Calu3 (cell line): ENCODE data around the gene ZNF609. TPM values are rescaled to one million over a fixed set of nuclear protein-coding genes. Genes with fewer than 3 reads are reported as not detected.

Experiments used
- BruUV-seq: library from RNA; stranded (reverse); fragments of 400-500 nt; replicated peaks from 2 replicates; lab custom pipeline; 2021; lab: Mats Ljungman, UMichigan
- CTCF ChIA-PET: fragments of 300-600 bp; sonication (Branson Sonifier 250); formaldehyde crosslinking; loops from one replicate; lab custom pipeline; 2022; ENCODE audit warnings: antibody characterized with exemption; lab: Charles Lee
- DNase-seq: peaks from one replicate; pipeline ENCODE4 v3.0.0; 2022
- H3K27ac Mint-ChIP-seq: one replicate; pipeline ENCODE4 v1.8.0; 2022; ENCODE audit warnings: mixed read lengths; ENCODE audit not compliant: unreplicated experiment
- H3K27me3 Mint-ChIP-seq: one replicate; pipeline ENCODE4 v1.8.0; 2022; ENCODE audit warnings: mixed read lengths; ENCODE audit not compliant: unreplicated experiment
- H3K36me3 Mint-ChIP-seq: one replicate; pipeline ENCODE4 v1.8.0; 2022; ENCODE audit warnings: mild to moderate bottlenecking, moderate library complexity, mixed read lengths; ENCODE audit not compliant: insufficient read depth, unreplicated experiment
- H3K4me1 Mint-ChIP-seq: one replicate; pipeline ENCODE4 v1.8.0; 2022; ENCODE audit warnings: mild to moderate bottlenecking, low read depth, mixed read lengths; ENCODE audit not compliant: unreplicated experiment
- H3K4me3 Mint-ChIP-seq: one replicate; pipeline ENCODE4 v1.8.0; 2022; ENCODE audit warnings: mild to moderate bottlenecking, low read depth, moderate library complexity, mixed read lengths; ENCODE audit not compliant: unreplicated experiment
- H3K9me3 Mint-ChIP-seq: one replicate; pipeline ENCODE4 v1.8.0; 2022; ENCODE audit warnings: low read depth, mixed read lengths; ENCODE audit not compliant: unreplicated experiment
- CTCF ChIP-seq: fragments of 200-600 bp; IDR thresholded peaks from one replicate; pipeline ENCODE4 v1.8.0; 2022; ENCODE audit warnings: antibody characterized with exemption; ENCODE audit not compliant: unreplicated experiment
- intact Hi-C: fragments of 100-400 bp; cut with micrococcal nuclease; formaldehyde crosslinking; loops from one replicate; pipeline ENCODE4 v1.10.0; 2022; ENCODE audit not compliant: unreplicated experiment
- total RNA-seq: library from RNA; stranded (reverse); gene quantifications from 2 replicates; pipeline ENCODE4 v1.2.3, GENCODE V29; 2022

The ZNF609 gene
- total RNA-seq, 1 experiment from 2014 or later, result 50.6 TPM

- DNase-seq, result no peak
- no peak overlapping the region for H3K4me3 Mint-ChIP-seq
- H3K27ac Mint-ChIP-seq, result no peak overlapping the region
- CTCF ChIA-PET, result interaction anchor here (0.7 kb wide), 2 partner anchors 301 to 440 kb away, joined by 3 to 4 read pairs; no protein-coding TSS in a partner anchor
- no TSS peak for BruUV-seq
- H3K27me3 Mint-ChIP-seq, result no peaks in the 10 kb centered on the region
- TF ChIP-seq CTCF, result no peak
- intact Hi-C loops, result no loop called here
- H3K4me1 Mint-ChIP-seq, result no peaks in the 10 kb centered on the region
- H3K36me3 Mint-ChIP-seq, result no peaks in the 10 kb centered on the region
- H3K9me3 Mint-ChIP-seq, result no peaks in the 10 kb centered on the region
Measured at GRCh38 chr15:64710676-64711428, 250.5 kb downstream of the ZNF609 start.

GRCh38 chr15:64712353-64712752, 252.0 kb downstream of the ZNF609 start:
- BruUV-seq, result no TSS peak
- no peak overlapping the region for H3K4me3 Mint-ChIP-seq
- no peak for DNase-seq
- intact Hi-C loops, result no loop called here
- H3K9me3 Mint-ChIP-seq, result no peaks in the 10 kb centered on the region
- TF ChIP-seq CTCF, result no peak
- CTCF ChIA-PET, result interaction anchor here (0.6 to 0.7 kb wide), 2 partner anchors 282 to 1934 kb away, joined by 4 read pairs; no protein-coding TSS in a partner anchor
- H3K4me1 Mint-ChIP-seq, result no peaks in the 10 kb centered on the region
- H3K27ac Mint-ChIP-seq, result no peak overlapping the region
- no peaks in the 10 kb centered on the region for H3K27me3 Mint-ChIP-seq
- no peaks in the 10 kb centered on the region for H3K36me3 Mint-ChIP-seq

- no peak for TF ChIP-seq CTCF
- Mint-ChIP-seq H3K9me3 (no peaks in the 10 kb centered on the region), H3K4me1 (no peaks in the 10 kb centered on the region), H3K27ac (no peak overlapping the region), H3K27me3 (no peaks in the 10 kb centered on the region), H3K36me3 (no peaks in the 10 kb centered on the region), H3K4me3 (no peak overlapping the region)
- BruUV-seq, result no TSS peak
- CTCF ChIA-PET, result interaction anchor here (0.7 kb wide), 1 partner anchor 34 kb away, joined by 4 read pairs; no protein-coding TSS in a partner anchor
- no peak for DNase-seq
- intact Hi-C loops, result no loop called here
Measured at GRCh38 chr15:64713592-64713991, 253.2 kb downstream of the ZNF609 start.

GRCh38 chr15:64716452-64716851, 256.1 kb downstream of the ZNF609 start:
- Mint-ChIP-seq H3K27me3 (no peaks in the 10 kb centered on the region), H3K4me1 (peaks cover 7% of the 10 kb centered on the region), H3K9me3 (no peaks in the 10 kb centered on the region), H3K36me3 (no peaks in the 10 kb centered on the region), H3K4me3 (no peak overlapping the region), H3K27ac (no peak overlapping the region)
- no peak for TF ChIP-seq CTCF
- CTCF ChIA-PET, result interaction anchor here (2.0 kb wide), 1 partner anchor 12 kb away, joined by 8 read pairs; no protein-coding TSS in a partner anchor
- intact Hi-C loops, result no loop called here
- no TSS peak for BruUV-seq
- DNase-seq, result no peak
